NCI-H1417 (cell line): ENCODE measurements around the gene GEMIN5.
"Not testable (repeated sequence)": the region's sequence is repeated elsewhere in the genome, so short reads cannot be mapped to it uniquely, and the experiment has no call there.

Experiments used
- DNase-seq, 3 experiments: peaks; one replicate each; lab custom pipeline; 2025; lab: John Stamatoyannopoulos, UW

GEMIN5 gene

GRCh38 chr5:154937718-154938466 is at the start of gene GEMIN5:
Gene GEMIN5 (minus strand): TSS chr5:154938211. CDS start chr5:154938133, 78 bp downstream.
- DNase-seq, result peak; percentile 77 to 87 (median 81)

- no peak for DNase-seq
Observed at GRCh38 chr5:154986151-154986550, 48.1 kb upstream of the GEMIN5 start.

- peak in 2 of 3 experiments; percentile 39 to 85 for DNase-seq
Observed at GRCh38 chr5:154984946-154985516, 47.0 kb upstream of the GEMIN5 start.

GRCh38 chr5:154978294-154978693 is 40.3 kb upstream of the GEMIN5 start:
- not testable (repeated sequence) for DNase-seq

GRCh38 chr5:154977409-154977808 is 39.4 kb upstream of the GEMIN5 start:
- no peak for DNase-seq

GRCh38 chr5:154976082-154976481 is 38.1 kb upstream of the GEMIN5 start:
- DNase-seq, result not testable (repeated sequence)

GRCh38 chr5:154972476-154973080 is 34.6 kb upstream of the GEMIN5 start:
- DNase-seq, result peak; percentile 7 to 63 (median 39)

GRCh38 chr5:154971501-154971900 is 33.5 kb upstream of the GEMIN5 start:
- DNase-seq, result no peak

- no peak for DNase-seq
Observed at GRCh38 chr5:154970759-154971158, 32.7 kb upstream of the GEMIN5 start.

GRCh38 chr5:154968953-154969352 is 30.9 kb upstream of the GEMIN5 start:
- DNase-seq, result no peak

- DNase-seq, result peak in 1 of 3 experiments; percentile 8
Observed at GRCh38 chr5:154967421-154968024, 29.5 kb upstream of the GEMIN5 start.

- DNase-seq, result no peak
Observed at GRCh38 chr5:154966874-154967273, 28.9 kb upstream of the GEMIN5 start.

- DNase-seq, result no peak
Observed at GRCh38 chr5:154966081-154966841, 28.2 kb upstream of the GEMIN5 start.

- no peak for DNase-seq
Observed at GRCh38 chr5:154962494-154962893, 24.5 kb upstream of the GEMIN5 start.

- DNase-seq, result no peak
Observed at GRCh38 chr5:154956712-154957111, 18.7 kb upstream of the GEMIN5 start.

GRCh38 chr5:154949781-154950180 is 11.8 kb upstream of the GEMIN5 start:
- DNase-seq, result no peak

- DNase-seq, result no peak
Observed at GRCh38 chr5:154948313-154948712, 10.3 kb upstream of the GEMIN5 start.

- no peak for DNase-seq
Observed at GRCh38 chr5:154947778-154948177, 9.8 kb upstream of the GEMIN5 start.

GRCh38 chr5:154945695-154946301 is 7.8 kb upstream of the GEMIN5 start:
- DNase-seq, result peak in 2 of 3 experiments; percentile 7 to 25

GRCh38 chr5:154944716-154945115 is 6.7 kb upstream of the GEMIN5 start:
- DNase-seq, result no peak

- DNase-seq, result no peak
Observed at GRCh38 chr5:154943527-154943926, 5.5 kb upstream of the GEMIN5 start.
